Smooth muscle cell (in vitro differentiated cells): ENCODE measurements around the gene IBA57. TPM values are rescaled to one million over a fixed set of nuclear protein-coding genes. Genes with fewer than 3 reads are reported as not detected.

ENCODE experiments used
- DNase-seq: peaks from one replicate; lab custom pipeline; 2025; ENCODE audit not compliant: unreplicated experiment; lab: John Stamatoyannopoulos, UW
- H2AFZ ChIP-seq: fragments of 200-600 bp; sonication (generic); 2 replicates; pipeline ENCODE4 v1.6.0; 2016; ENCODE audit warnings: antibody characterized with exemption, low read depth, mild to moderate bottlenecking
- H3F3A ChIP-seq: fragments of 200-600 bp; sonication (generic); 2 replicates; pipeline ENCODE4 v1.6.0; 2017; ENCODE audit warnings: antibody characterized with exemption, low read depth
- H3K27ac ChIP-seq: fragments of 200-600 bp; sonication (generic); 2 replicates; pipeline ENCODE4 v1.5.1; 2016; ENCODE audit warnings: low read depth, mild to moderate bottlenecking
- H3K27me3 ChIP-seq: fragments of 200-600 bp; sonication (generic); 2 replicates; pipeline ENCODE4 v1.6.1; 2016; ENCODE audit warnings: low read depth, mild to moderate bottlenecking
- H3K36me3 ChIP-seq: fragments of 200-600 bp; sonication (generic); 2 replicates; pipeline ENCODE4 v1.5.1; 2016; ENCODE audit warnings: low read depth
- H3K4me1 ChIP-seq: fragments of 200-600 bp; sonication (generic); 2 replicates; pipeline ENCODE4 v1.5.1; 2016; ENCODE audit warnings: low read depth
- H3K4me2 ChIP-seq: fragments of 200-600 bp; sonication (generic); 2 replicates; pipeline ENCODE4 v1.6.0; 2016; ENCODE audit warnings: mild to moderate bottlenecking
- H3K4me3 ChIP-seq: fragments of 200-600 bp; sonication (generic); 2 replicates; pipeline ENCODE4 v1.5.1; 2016; ENCODE audit warnings: mild to moderate bottlenecking
- H3K79me2 ChIP-seq: fragments of 200-600 bp; sonication (generic); 2 replicates; pipeline ENCODE4 v1.6.0; 2016; ENCODE audit warnings: low read depth, mild to moderate bottlenecking
- H3K9ac ChIP-seq: fragments of 200-600 bp; sonication (generic); 2 replicates; pipeline ENCODE4 v1.6.0; 2016; ENCODE audit warnings: low read depth
- H3K9me3 ChIP-seq: fragments of 200-600 bp; sonication (generic); replicated peaks from 2 replicates; pipeline ENCODE4 v1.5.1; 2016; ENCODE audit warnings: low read depth
- H4K20me1 ChIP-seq: fragments of 200-600 bp; sonication (generic); 2 replicates; pipeline ENCODE4 v1.6.0; 2016; ENCODE audit warnings: low read depth
- WGBS: methylation state at CpG from one replicate; pipeline ENCODE4 v1.1.7; 2016; ENCODE audit warnings: low lambda C conversion rate; 5-methylcytosine and 5-hydroxymethylcytosine counted together
- polyA plus RNA-seq: library from polyadenylated mRNA; unstranded; fragments of >200 nt; fragmentation: Nextera tagmentation; extraction: Ambion mirVana; gene quantifications from 2 replicates; pipeline ENCODE4 v1.2.1, GENCODE V29; 2016
- total RNA-seq: library from RNA; depleted of rRNA; stranded (reverse); fragments of >200 nt; gene quantifications from 2 replicates; pipeline ENCODE4 v1.2.3, GENCODE V29; 2014
- TF ChIP-seq, protein P1 (sequence below): fragments of 200-600 bp; sonication (generic); IDR thresholded peaks from 2 replicates; pipeline ENCODE4 v1.5.1; 2017; ENCODE audit warnings: borderline replicate concordance, mild to moderate bottlenecking, antibody characterized with exemption; ENCODE audit not compliant: insufficient read depth, poor library complexity, severe bottlenecking

Gene IBA57
- total and polyA plus RNA-seq, 2 experiments from 2014 or later: 1.6 to 1.8 TPM

DNA sequence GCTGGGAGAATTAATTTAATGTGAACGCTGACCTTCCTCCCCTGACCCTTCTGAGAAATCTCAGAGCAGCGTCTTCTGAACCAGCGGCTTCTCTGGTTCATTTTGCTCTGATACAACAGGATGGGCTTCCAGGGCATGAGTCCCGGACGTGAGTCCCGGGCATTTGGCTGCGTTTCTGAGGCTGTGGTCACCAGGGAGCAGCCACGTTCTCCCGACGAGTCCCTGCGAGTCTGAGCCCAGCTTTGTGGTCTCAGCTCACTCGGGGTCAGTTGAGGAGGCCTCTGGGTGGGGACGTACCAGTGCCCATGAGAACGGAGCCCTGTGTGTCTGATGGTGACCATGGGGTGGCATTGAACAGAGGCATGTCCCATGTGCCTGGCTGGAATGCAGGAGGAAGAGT lies 24.6 kb downstream of the IBA57 start:
- no peak for DNase-seq
- H4K20me1 ChIP-seq: no peaks in the 10 kb centered on the region
- WGBS: 85% methylated on average over 14 of the region's 14 CpGs

DNA sequence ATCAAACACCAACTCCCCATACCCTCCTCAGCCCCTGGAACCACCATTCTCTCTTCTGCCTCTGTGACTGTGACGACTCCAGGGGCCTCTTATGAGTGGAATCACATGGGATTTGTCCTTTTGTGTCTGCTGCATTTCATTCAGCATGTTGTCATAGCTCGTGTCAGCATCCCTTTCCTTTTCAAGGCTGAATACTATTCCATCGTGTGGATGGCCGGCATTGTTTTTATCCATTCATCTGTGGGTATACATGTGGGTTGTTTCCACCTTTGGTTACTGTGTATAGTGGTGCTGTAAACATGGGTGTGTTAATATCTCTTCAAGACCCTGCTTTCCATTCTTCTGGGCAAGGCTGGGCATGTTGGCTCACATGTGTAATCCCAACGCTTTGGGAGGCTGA lies 25.2 kb downstream of the IBA57 start:
- TF ChIP-seq, protein P1, sequence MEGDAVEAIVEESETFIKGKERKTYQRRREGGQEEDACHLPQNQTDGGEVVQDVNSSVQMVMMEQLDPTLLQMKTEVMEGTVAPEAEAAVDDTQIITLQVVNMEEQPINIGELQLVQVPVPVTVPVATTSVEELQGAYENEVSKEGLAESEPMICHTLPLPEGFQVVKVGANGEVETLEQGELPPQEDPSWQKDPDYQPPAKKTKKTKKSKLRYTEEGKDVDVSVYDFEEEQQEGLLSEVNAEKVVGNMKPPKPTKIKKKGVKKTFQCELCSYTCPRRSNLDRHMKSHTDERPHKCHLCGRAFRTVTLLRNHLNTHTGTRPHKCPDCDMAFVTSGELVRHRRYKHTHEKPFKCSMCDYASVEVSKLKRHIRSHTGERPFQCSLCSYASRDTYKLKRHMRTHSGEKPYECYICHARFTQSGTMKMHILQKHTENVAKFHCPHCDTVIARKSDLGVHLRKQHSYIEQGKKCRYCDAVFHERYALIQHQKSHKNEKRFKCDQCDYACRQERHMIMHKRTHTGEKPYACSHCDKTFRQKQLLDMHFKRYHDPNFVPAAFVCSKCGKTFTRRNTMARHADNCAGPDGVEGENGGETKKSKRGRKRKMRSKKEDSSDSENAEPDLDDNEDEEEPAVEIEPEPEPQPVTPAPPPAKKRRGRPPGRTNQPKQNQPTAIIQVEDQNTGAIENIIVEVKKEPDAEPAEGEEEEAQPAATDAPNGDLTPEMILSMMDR: no peak
- no peak for DNase-seq

More for the DNA sequence above, 24.6 kb downstream of the IBA57 start:
- Histone ChIP-seq H3K27me3 (no peaks in the 10 kb centered on the region), H3K9me3 (no peaks in the 10 kb centered on the region), H3K27ac (no peak overlapping the region), H3K36me3 (peaks cover 4% of the 10 kb centered on the region), H3K9ac (no peak overlapping the region), H2AFZ (no peak overlapping the region), H3K4me1 (no peaks in the 10 kb centered on the region), H3K4me3 (no peak overlapping the region), H3F3A (no peaks in the 10 kb centered on the region), H3K79me2 (no peaks in the 10 kb centered on the region), H3K4me2 (no peak overlapping the region)
- TF ChIP-seq, protein P1: no peak

DNA sequence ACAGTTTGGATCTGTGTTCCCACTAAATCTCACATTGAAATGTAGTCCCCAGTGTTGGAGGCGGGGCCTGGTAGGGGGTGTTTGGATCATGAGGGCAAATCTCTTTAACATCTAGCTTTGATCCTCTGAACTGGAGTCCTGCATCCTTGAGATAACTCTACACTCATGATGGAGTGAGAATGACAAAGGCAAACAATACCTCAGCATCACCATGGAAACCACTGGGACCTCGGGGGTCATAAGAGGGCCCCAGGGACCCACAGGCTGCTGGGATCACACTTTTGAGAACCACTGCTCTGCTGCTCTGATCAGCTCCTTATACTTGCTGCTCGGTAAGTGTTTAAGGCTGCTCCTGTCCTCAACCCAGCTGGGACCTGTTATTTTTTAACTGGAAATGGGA lies 28.8 kb downstream of the IBA57 start:
- no peaks in the 10 kb centered on the region for H3K9me3 ChIP-seq
- TF ChIP-seq, protein P1: no peak
- H3K4me3 ChIP-seq: no peak overlapping the region
- H3K4me2 ChIP-seq: no peak overlapping the region
- no peaks in the 10 kb centered on the region for H3K79me2 ChIP-seq
- DNase-seq: no peak
- H4K20me1 ChIP-seq: no peaks in the 10 kb centered on the region
- no peak overlapping the region for H3K9ac ChIP-seq
- no peak overlapping the region for H3K27ac ChIP-seq
- WGBS: 93% methylated on average over 3 of the region's 3 CpGs
- no peaks in the 10 kb centered on the region for H3K36me3 ChIP-seq
- H3K4me1 ChIP-seq: no peaks in the 10 kb centered on the region
- no peaks in the 10 kb centered on the region for H3F3A ChIP-seq
- H3K27me3 ChIP-seq: no peaks in the 10 kb centered on the region
- no peak overlapping the region for H2AFZ ChIP-seq

More for the DNA sequence above, 25.2 kb downstream of the IBA57 start:
- Histone ChIP-seq H3K79me2 (no peaks in the 10 kb centered on the region), H2AFZ (no peak overlapping the region), H3K4me2 (no peak overlapping the region), H3K27ac (no peak overlapping the region), H3K9ac (no peak overlapping the region), H4K20me1 (no peaks in the 10 kb centered on the region), H3K9me3 (no peaks in the 10 kb centered on the region), H3F3A (no peaks in the 10 kb centered on the region), H3K4me3 (no peak overlapping the region), H3K36me3 (peaks cover 4% of the 10 kb centered on the region), H3K27me3 (no peaks in the 10 kb centered on the region), H3K4me1 (no peaks in the 10 kb centered on the region)
- 92% methylated on average over 5 of the region's 5 CpGs for WGBS
